Stimulated activated CD8-positive, alpha-beta memory T cell treated with anti-CD3 and anti-CD28 coated beads, Interleukin-12 subunit alpha, Interleukin-12 subunit beta, amount 100 ng/mL, for 1 hour (primary cell): Measurements from ENCODE around the gene EPB42.
"Not testable (repeated sequence)": the region's sequence is repeated elsewhere in the genome, so short reads cannot be mapped to it uniquely, and the experiment has no call there.

ENCODE experiments used
- DNase-seq: peaks from one replicate; pipeline ENCODE4 v3.0.0-alpha.2; 2020; ENCODE audit warnings: low read depth

Gene EPB42

GRCh38 chr15:43241100-43241499 is 20.3 kb upstream of the EPB42 start:
- DNase-seq = no peak

GRCh38 chr15:43239732-43240491 is 19.1 kb upstream of the EPB42 start:
- no peak for DNase-seq

- no peak for DNase-seq
Observed at GRCh38 chr15:43238671-43239131, 17.9 kb upstream of the EPB42 start.

- no peak for DNase-seq
Observed at GRCh38 chr15:43237842-43238470, 17.1 kb upstream of the EPB42 start.

GRCh38 chr15:43235536-43235935 is 14.7 kb upstream of the EPB42 start:
- no peak for DNase-seq

- no peak for DNase-seq
Observed at GRCh38 chr15:43232289-43232874, 11.6 kb upstream of the EPB42 start.

- DNase-seq = no peak
Observed at GRCh38 chr15:43230640-43231115, 9.9 kb upstream of the EPB42 start.

- no peak for DNase-seq
Observed at GRCh38 chr15:43229977-43230376, 9.2 kb upstream of the EPB42 start.

- no peak for DNase-seq
Observed at GRCh38 chr15:43226436-43227305, 5.9 kb upstream of the EPB42 start.

GRCh38 chr15:43225950-43226255 is 5.1 kb upstream of the EPB42 start:
- DNase-seq = not testable (repeated sequence)

- no peak for DNase-seq
Observed at GRCh38 chr15:43225201-43225949, 4.6 kb upstream of the EPB42 start.

- no peak for DNase-seq
Observed at GRCh38 chr15:43221422-43221821, 604 bp upstream of the EPB42 start.

- no peak for DNase-seq
Observed at GRCh38 chr15:43219929-43220928, 589 bp downstream of the EPB42 start.

GRCh38 chr15:43218908-43219706 is 1.7 kb downstream of the EPB42 start:
- no peak for DNase-seq

GRCh38 chr15:43215961-43216360 is 4.9 kb downstream of the EPB42 start:
- DNase-seq = no peak

GRCh38 chr15:43214592-43215295 is 6.1 kb downstream of the EPB42 start:
- no peak for DNase-seq

GRCh38 chr15:43214169-43214568 is 6.6 kb downstream of the EPB42 start:
- DNase-seq = no peak

GRCh38 chr15:43213466-43213865 is 7.4 kb downstream of the EPB42 start:
- no peak for DNase-seq

GRCh38 chr15:43212951-43213350 is 7.9 kb downstream of the EPB42 start:
- no peak for DNase-seq
